Muscle of back (tissue), 11 donors: Measurements from ENCODE around the gene DUS1L. TPM values are rescaled to one million over a fixed set of nuclear protein-coding genes. Genes with fewer than 3 reads are reported as not detected.

Experiments used
- DNase-seq, 3 donors: peaks; one replicate each; pipeline versions ENCODE4 v3.0.0 to v3.0.0-alpha.2; 2013
- polyA plus RNA-seq, 10 donors: library from polyadenylated mRNA; unstranded; fragments of 120-200 nt; gene quantifications; one replicate each; pipeline ENCODE4 v1.2.1, GENCODE V29; 2013; ENCODE audit not compliant: insufficient read length in 10 of 10

DUS1L gene
- polyA plus RNA-seq, 10 donors: 43.1 to 61.5 (median 53.2) TPM

- no peak for DNase-seq
These were observed 50.2 kb downstream of the DUS1L start for GRCh38 chr17:82015311-82015971.

GRCh38 chr17:82014971-82015310 is 50.7 kb downstream of the DUS1L start:
- no peak for DNase-seq

DNA sequence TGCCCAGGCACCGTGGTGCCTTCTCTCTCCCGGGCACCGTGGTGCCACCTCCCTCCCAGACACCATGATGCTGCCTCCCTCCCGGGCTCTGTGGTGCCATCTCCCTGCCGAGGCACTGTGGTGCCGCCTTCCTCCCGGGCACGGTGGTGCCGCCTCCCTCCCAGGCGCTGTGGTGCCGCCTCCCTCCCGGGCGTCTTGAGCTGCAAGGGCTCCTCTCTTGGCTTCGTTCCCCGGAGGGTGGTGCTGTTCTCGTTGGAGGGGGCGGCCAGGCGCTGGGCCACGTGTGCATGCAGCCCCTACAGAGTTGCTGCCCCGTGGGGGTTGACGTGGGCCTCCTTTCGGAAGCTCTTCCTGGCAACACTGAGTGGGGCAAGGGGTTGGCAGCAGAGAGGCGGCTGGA is 51.2 kb downstream of the DUS1L start:
- DNase-seq: no peak

GRCh38 chr17:82013772-82014321 is 51.8 kb downstream of the DUS1L start:
- no peak for DNase-seq

GRCh38 chr17:82013341-82013740 is 52.3 kb downstream of the DUS1L start:
- no peak for DNase-seq

GRCh38 chr17:82012640-82013295 is 52.8 kb downstream of the DUS1L start:
- no peak for DNase-seq

GRCh38 chr17:82012261-82012639 is 53.4 kb downstream of the DUS1L start:
- no peak for DNase-seq

DNA sequence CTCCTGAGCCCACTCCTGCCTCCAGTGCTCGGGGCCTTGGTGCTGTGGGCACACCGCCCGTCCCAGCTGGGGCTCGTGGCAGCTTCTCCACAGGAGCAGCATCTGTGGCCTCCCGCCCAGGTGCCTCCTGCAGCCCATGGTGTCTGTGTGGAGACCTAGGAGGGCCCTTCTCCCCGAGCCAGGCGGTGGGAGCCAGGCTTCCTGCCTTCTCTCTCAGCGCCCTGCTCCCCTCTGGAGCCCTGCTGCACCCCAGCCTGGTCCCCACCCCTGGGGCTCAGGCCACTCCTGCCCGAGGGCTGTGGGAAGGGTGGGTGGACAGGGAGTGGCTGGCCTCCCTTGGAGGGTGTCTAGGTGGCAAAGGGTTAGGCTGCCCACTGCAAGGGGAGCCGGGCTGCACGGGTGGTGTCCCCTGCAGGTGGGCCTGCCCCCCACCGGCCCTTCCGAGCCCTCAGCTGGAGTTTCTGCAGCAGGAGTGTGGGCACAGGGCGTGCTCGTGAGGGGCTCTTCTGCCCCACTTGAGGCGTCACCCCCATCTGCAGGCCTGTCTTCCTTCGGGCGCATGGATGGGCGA is 53.9 kb downstream of the DUS1L start:
- no peak for DNase-seq

GRCh38 chr17:82010575-82011525 is 54.8 kb downstream of the DUS1L start:
- DNase-seq: no peak

GRCh38 chr17:82009413-82009812 is 56.2 kb downstream of the DUS1L start:
- no peak for DNase-seq

GRCh38 chr17:82008941-82009405 is 56.6 kb downstream of the DUS1L start:
- DNase-seq: no peak

- no peak for DNase-seq
These were observed 57.2 kb downstream of the DUS1L start for GRCh38 chr17:82008258-82008940.

Other genes with a start within 250 kb of the DUS1L start
- gene MCRIP1, start 232.5 kb downstream of the DUS1L start, polyA plus RNA-seq: 100 to 1,000 TPM in 5 of 10 donors, 10 to 100 TPM in 5; 67.2 to 139 (median 102) TPM
- 10 to 100 TPM; 13.2 to 84.6 (median 36.4) TPM for gene PPP1R27, start 230.8 kb downstream of the DUS1L start, polyA plus RNA-seq
- 100 to 1,000 TPM; 359 to 534 (median 424) TPM for gene P4HB, start 205.3 kb downstream of the DUS1L start, polyA plus RNA-seq
- 100 to 1,000 TPM; 128 to 225 (median 163) TPM for gene ARHGDIA, start 194.5 kb downstream of the DUS1L start, polyA plus RNA-seq
- 10 to 100 TPM; 49.7 to 81.7 (median 60.7) TPM for gene ALYREF, start 174.2 kb downstream of the DUS1L start, polyA plus RNA-seq
- 100 to 1,000 TPM in 4 of 10 donors, 10 to 100 TPM in 6; 77.7 to 136 (median 93.3) TPM for gene ANAPC11, start 174.1 kb downstream of the DUS1L start, polyA plus RNA-seq
- 1 to 10 TPM in 2 of 10 donors, under 1 TPM in 5, not detected in 3; 0.13 to 1.2 (median 0.64) TPM for gene NPB, start 163.6 kb downstream of the DUS1L start, polyA plus RNA-seq
- 10 to 100 TPM in 6 of 10 donors, 1 to 10 TPM in 4; 7.9 to 14.0 (median 10.2) TPM for gene PCYT2, start 154.4 kb downstream of the DUS1L start, polyA plus RNA-seq
- 1 to 10 TPM; 5.3 to 9.4 (median 6.9) TPM for gene SIRT7, start 147.6 kb downstream of the DUS1L start, polyA plus RNA-seq
- gene MAFG, start 138.1 kb downstream of the DUS1L start, polyA plus RNA-seq: 10 to 100 TPM; 12.3 to 14.8 (median 13.9) TPM
- gene PYCR1, start 128.5 kb downstream of the DUS1L start, polyA plus RNA-seq: 100 to 1,000 TPM in 1 of 10 donors, 10 to 100 TPM in 9; 52.3 to 103 (median 61.8) TPM
- 10 to 100 TPM in 9 of 10 donors, 1 to 10 TPM in 1; 8.9 to 29.8 (median 22.3) TPM for gene MYADML2, start 118.6 kb downstream of the DUS1L start, polyA plus RNA-seq
- gene NOTUM, start 104.6 kb downstream of the DUS1L start, polyA plus RNA-seq: 1 to 10 TPM; 1.5 to 4.2 (median 2.8) TPM
- 10 to 100 TPM; 15.5 to 28.4 (median 21.6) TPM for gene ASPSCR1, start 88.2 kb downstream of the DUS1L start, polyA plus RNA-seq
- 10 to 100 TPM; 26.6 to 42.8 (median 31.0) TPM for gene CENPX, start 42.9 kb downstream of the DUS1L start, polyA plus RNA-seq
- gene LRRC45, start 42.5 kb downstream of the DUS1L start, polyA plus RNA-seq: 10 to 100 TPM in 3 of 10 donors, 1 to 10 TPM in 7; 5.3 to 12.7 (median 8.5) TPM
- gene RAC3, start 34.1 kb downstream of the DUS1L start, polyA plus RNA-seq: 10 to 100 TPM in 2 of 10 donors, 1 to 10 TPM in 8; 4.7 to 27.6 (median 8.2) TPM
- gene DCXR, start 28.1 kb downstream of the DUS1L start, polyA plus RNA-seq: 10 to 100 TPM; 20.6 to 42.5 (median 35.0) TPM
- gene RFNG, start 14.0 kb downstream of the DUS1L start, polyA plus RNA-seq: 10 to 100 TPM; 18.2 to 39.0 (median 29.2) TPM
- 10 to 100 TPM; 60.4 to 72.8 (median 66.1) TPM for gene GPS1, start 13.9 kb downstream of the DUS1L start, polyA plus RNA-seq
- gene FASN, start 32.4 kb upstream of the DUS1L start, polyA plus RNA-seq: 10 to 100 TPM; 17.6 to 47.7 (median 28.6) TPM
- 10 to 100 TPM; 15.7 to 32.8 (median 22.1) TPM for gene CCDC57, start 147.0 kb upstream of the DUS1L start, polyA plus RNA-seq
- gene SLC16A3, start 163.2 kb upstream of the DUS1L start, polyA plus RNA-seq: 10 to 100 TPM; 20.2 to 39.1 (median 23.3) TPM
- 10 to 100 TPM; 60.6 to 74.0 (median 65.9) TPM for gene CSNK1D, start 207.9 kb upstream of the DUS1L start, polyA plus RNA-seq